ENCODE measurements around the gene ATP2B3. TPM values are rescaled to one million over a fixed set of nuclear protein-coding genes. Genes with fewer than 3 reads are reported as not detected.

Gene ATP2B3
- total and polyA plus RNA-seq, 2 experiments from 2014 or later = 0.17 TPM; not detected in 1

- no peak overlapping the region for H3K4me3 ChIP-seq
- no peak overlapping the region for H3K4me3 Mint-ChIP-seq
- DNase-seq (ENCODE audit: low spot score) (no peak), ATAC-seq (no peak)
- H3K27me3 Mint-ChIP-seq (ENCODE audit: insufficient read depth, low read depth, poor library complexity) = peaks cover 1% of the 10 kb centered on the region
- no peaks in the 10 kb centered on the region for H3K27me3 ChIP-seq (ENCODE audit: insufficient read depth)
- H4K20me1 ChIP-seq (replicated peaks; ENCODE audit: insufficient read depth) = no peaks in the 10 kb centered on the region
- no peak for TF ChIP-seq CTCF (conservative IDR thresholded peaks at IDR 0.05; ENCODE audit: low read depth in 2 of 2)
- no peak for TF ChIP-seq JUNB (IDR thresholded peaks at IDR 0.05; ENCODE audit: unreplicated experiment)
- TF ChIP-seq POLR2AphosphoS5 (IDR thresholded peaks at IDR 0.05; ENCODE audit: low read depth) = no peak
- TF ChIP-seq, protein P1, sequence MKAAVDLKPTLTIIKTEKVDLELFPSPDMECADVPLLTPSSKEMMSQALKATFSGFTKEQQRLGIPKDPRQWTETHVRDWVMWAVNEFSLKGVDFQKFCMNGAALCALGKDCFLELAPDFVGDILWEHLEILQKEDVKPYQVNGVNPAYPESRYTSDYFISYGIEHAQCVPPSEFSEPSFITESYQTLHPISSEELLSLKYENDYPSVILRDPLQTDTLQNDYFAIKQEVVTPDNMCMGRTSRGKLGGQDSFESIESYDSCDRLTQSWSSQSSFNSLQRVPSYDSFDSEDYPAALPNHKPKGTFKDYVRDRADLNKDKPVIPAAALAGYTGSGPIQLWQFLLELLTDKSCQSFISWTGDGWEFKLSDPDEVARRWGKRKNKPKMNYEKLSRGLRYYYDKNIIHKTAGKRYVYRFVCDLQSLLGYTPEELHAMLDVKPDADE (IDR thresholded peaks at IDR 0.05) = no peak
- TF ChIP-seq NANOG (IDR thresholded peaks at IDR 0.05; ENCODE audit: borderline replicate concordance) = no peak
- no peak for TF ChIP-seq ZNF114 (CRISPR knock-in tag; IDR thresholded peaks at IDR 0.05)
- TF ChIP-seq ZNF331 (CRISPR knock-in tag; IDR thresholded peaks at IDR 0.05; ENCODE audit: low read depth) = no peak
- no peak for TF ChIP-seq CREB1 (CRISPR knock-in tag; IDR thresholded peaks at IDR 0.05; ENCODE audit: low read depth)
- no peak for TF ChIP-seq ZNF462 (CRISPR knock-in tag; IDR thresholded peaks at IDR 0.05)
- TF ChIP-seq REST (IDR thresholded peaks at IDR 0.05; ENCODE audit: unreplicated experiment) = no peak
- no peak for TF ChIP-seq EZH2 (IDR thresholded peaks at IDR 0.05; ENCODE audit: low read depth, unreplicated experiment)
- H3F3A ChIP-seq (replicated peaks; ENCODE audit: low read depth) = no peaks in the 10 kb centered on the region
- no peaks in the 10 kb centered on the region for H3K36me3 ChIP-seq (ENCODE audit: insufficient read depth)
- no peaks in the 10 kb centered on the region for H3K4me1 Mint-ChIP-seq
- no peak overlapping the region for H3K27ac ChIP-seq (ENCODE audit: low read depth)
- H2AFZ ChIP-seq = no peak overlapping the region
- H3K4me2 ChIP-seq = no peak overlapping the region
- H3K9me3 Mint-ChIP-seq = no peaks in the 10 kb centered on the region
- no peaks in the 10 kb centered on the region for H3K4me1 ChIP-seq (ENCODE audit: insufficient read depth)
- H3K9me2 ChIP-seq (ENCODE audit: insufficient read depth) = no peaks in the 10 kb centered on the region
- H3K27ac Mint-ChIP-seq = no peak overlapping the region
- H3K79me2 ChIP-seq (replicated peaks; ENCODE audit: insufficient read depth) = no peaks in the 10 kb centered on the region
- no peaks in the 10 kb centered on the region for H3K36me3 Mint-ChIP-seq (ENCODE audit: low read depth)
Observed at GRCh38 chrX:153631907-153632594, 114.6 kb downstream of the ATP2B3 start.

Data from GM23338 (cell line).